GM23338 (cell line): ENCODE measurements around the gene MIEN1. TPM values are rescaled to one million over a fixed set of nuclear protein-coding genes. Genes with fewer than 3 reads are reported as not detected.

ENCODE experiments used
- ATAC-seq: fragments of 200-7000 bp; cut with Tn5 transposase; 3 replicates; pipeline ENCODE4 v1.9.1; 2020
- DNase-seq: peaks from one replicate; pipeline ENCODE4 v3.0.0-alpha.2; 2015; ENCODE audit warnings: low spot score
- H2AFZ ChIP-seq: fragments of 200-600 bp; sonication (generic); 2 replicates; pipeline ENCODE4 v1.8.0; 2016; ENCODE audit warnings: antibody characterized with exemption, mild to moderate bottlenecking, moderate library complexity
- H3F3A ChIP-seq: fragments of 200-600 bp; sonication (generic); replicated peaks from 2 replicates; pipeline ENCODE4 v1.8.0; 2017; ENCODE audit warnings: antibody characterized with exemption, mixed run types, low read depth
- H3K27ac ChIP-seq: fragments of 200-600 bp; sonication (generic); 2 replicates; pipeline ENCODE4 v1.6.1; 2016; ENCODE audit warnings: low read depth
- H3K27me3 ChIP-seq: fragments of 200-600 bp; sonication (generic); 2 replicates; pipeline ENCODE4 v1.8.0; 2016; ENCODE audit warnings: mild to moderate bottlenecking, mixed run types, moderate library complexity; ENCODE audit not compliant: insufficient read depth
- H3K36me3 ChIP-seq: fragments of 200-600 bp; sonication (generic); 2 replicates; pipeline ENCODE4 v1.8.0; 2016; ENCODE audit warnings: mild to moderate bottlenecking; ENCODE audit not compliant: insufficient read depth
- H3K4me1 ChIP-seq: fragments of 200-600 bp; sonication (generic); 2 replicates; pipeline ENCODE4 v1.8.0; 2016; ENCODE audit warnings: mild to moderate bottlenecking, moderate library complexity; ENCODE audit not compliant: insufficient read depth
- H3K4me2 ChIP-seq: fragments of 200-600 bp; sonication (generic); 2 replicates; pipeline ENCODE4 v1.7.1; 2017; ENCODE audit warnings: mixed run types
- H3K4me3 ChIP-seq: fragments of 200-600 bp; sonication (generic); 2 replicates; pipeline ENCODE4 v1.6.1; 2016; ENCODE audit warnings: mixed run types
- H3K79me2 ChIP-seq: fragments of 200-600 bp; sonication (generic); replicated peaks from 2 replicates; pipeline ENCODE4 v1.8.0; 2017; ENCODE audit warnings: mild to moderate bottlenecking; ENCODE audit not compliant: insufficient read depth
- H3K9me2 ChIP-seq: fragments of 200-600 bp; sonication (generic); 2 replicates; pipeline ENCODE4 v1.8.0; 2017; ENCODE audit not compliant: insufficient read depth
- H4K20me1 ChIP-seq: fragments of 200-600 bp; sonication (generic); replicated peaks from 2 replicates; pipeline ENCODE4 v1.8.0; 2017; ENCODE audit warnings: mild to moderate bottlenecking; ENCODE audit not compliant: insufficient read depth
- H3K27ac Mint-ChIP-seq: 2 replicates; pipeline ENCODE4 v1.8.0; 2020; ENCODE audit warnings: inconsistent platforms, mild to moderate bottlenecking, moderate library complexity, mixed read lengths
- H3K27me3 Mint-ChIP-seq: 3 replicates; pipeline ENCODE4 v1.8.0; 2022; ENCODE audit warnings: low read depth, mild to moderate bottlenecking, moderate library complexity, mixed read lengths, inconsistent platforms; ENCODE audit not compliant: insufficient read depth, poor library complexity
- H3K36me3 Mint-ChIP-seq: 3 replicates; pipeline ENCODE4 v1.8.0; 2021; ENCODE audit warnings: low read depth, mild to moderate bottlenecking, inconsistent platforms, moderate library complexity, mixed read lengths
- H3K4me1 Mint-ChIP-seq: 3 replicates; pipeline ENCODE4 v1.8.0; 2020; ENCODE audit warnings: mild to moderate bottlenecking, inconsistent platforms, mixed read lengths
- H3K4me3 Mint-ChIP-seq: 3 replicates; pipeline ENCODE4 v1.8.0; 2021; ENCODE audit warnings: moderate library complexity, mild to moderate bottlenecking, inconsistent platforms, mixed read lengths
- H3K9me3 Mint-ChIP-seq: 3 replicates; pipeline ENCODE4 v1.8.0; 2020; ENCODE audit warnings: moderate library complexity, mild to moderate bottlenecking, inconsistent platforms, mixed read lengths
- CREB1 ChIP-seq: fragments of 250-450 bp; sonication (Bioruptor Pico); IDR thresholded peaks from 2 replicates; pipeline ENCODE4 v1.5.0; 2020; ENCODE audit warnings: low read depth, mild to moderate bottlenecking, moderate library complexity
- ETS1 ChIP-seq: IDR thresholded peaks from 2 replicates; pipeline ENCODE4 v1.6.1; 2016; ENCODE audit warnings: antibody characterized with exemption
- EZH2 ChIP-seq: fragments of 200-600 bp; sonication (generic); IDR thresholded peaks from one replicate; pipeline ENCODE4 v1.8.0; 2017; ENCODE audit warnings: antibody characterized with exemption, mild to moderate bottlenecking, low read depth; ENCODE audit not compliant: unreplicated experiment
- EZH2phosphoT487 ChIP-seq: fragments of 200-600 bp; sonication (generic); IDR thresholded peaks from one replicate; pipeline ENCODE4 v1.8.1; 2018; ENCODE audit warnings: antibody characterized with exemption; ENCODE audit not compliant: unreplicated experiment
- JUNB ChIP-seq: IDR thresholded peaks from one replicate; pipeline ENCODE4 v1.6.1; 2016; ENCODE audit warnings: antibody characterized with exemption; ENCODE audit not compliant: unreplicated experiment
- NANOG ChIP-seq: IDR thresholded peaks from 2 replicates; pipeline ENCODE4 v1.6.1; 2016; ENCODE audit warnings: antibody characterized with exemption, borderline replicate concordance
- POLR2AphosphoS5 ChIP-seq: IDR thresholded peaks from 2 replicates; pipeline ENCODE4 v1.6.1; 2016; ENCODE audit warnings: antibody characterized with exemption, low read depth
- REST ChIP-seq: IDR thresholded peaks from one replicate; pipeline ENCODE4 v1.6.1; 2018; ENCODE audit warnings: antibody characterized with exemption; ENCODE audit not compliant: unreplicated experiment
- STAT1 ChIP-seq: IDR thresholded peaks from one replicate; pipeline ENCODE4 v1.6.1; 2016; ENCODE audit warnings: antibody characterized with exemption; ENCODE audit not compliant: unreplicated experiment
- ZNF114 ChIP-seq: fragments of 250-450 bp; sonication (Bioruptor Pico); IDR thresholded peaks from 2 replicates; pipeline ENCODE4 v1.5.0; 2020; ENCODE audit warnings: mild to moderate bottlenecking, moderate library complexity
- ZNF331 ChIP-seq: fragments of 250-450 bp; sonication (Bioruptor Pico); IDR thresholded peaks from 2 replicates; pipeline ENCODE4 v1.5.0; 2020; ENCODE audit warnings: low read depth, mild to moderate bottlenecking, moderate library complexity
- polyA plus RNA-seq: library from polyadenylated mRNA; unstranded; fragments of >200 nt; fragmentation: Nextera tagmentation; extraction: Ambion mirVana; gene quantifications from 2 replicates; pipeline ENCODE4 v1.2.1, GENCODE V29; 2016
- total RNA-seq: library from RNA; depleted of rRNA; stranded (reverse); fragments of >200 nt; shearing (Covaris generic); gene quantifications from 2 replicates; pipeline ENCODE4 v1.2.3, GENCODE V29; 2014
- TF ChIP-seq, protein P1 (sequence below), 2 experiments: fragments of 200-600 bp in 1 of 2; sonication (generic) in 1 of 2; conservative IDR thresholded peaks; 2 replicates each; pipeline versions ENCODE4 v1.5.1 to v1.6.1; 2016 to 2017; ENCODE audit warnings: antibody characterized with exemption in 2 of 2, low read depth in 2 of 2, mild to moderate bottlenecking in 2 of 2, moderate library complexity in 1 of 2
- TF ChIP-seq, protein P2 (sequence below): fragments of 250-450 bp; sonication (Bioruptor Pico); IDR thresholded peaks from 2 replicates; pipeline ENCODE4 v1.5.0; 2020; ENCODE audit warnings: mild to moderate bottlenecking, moderate library complexity

MIEN1 gene
- total and polyA plus RNA-seq, 2 experiments from 2014 or later: 37.1 to 91.8 TPM

- no peaks in the 10 kb centered on the region for H3K9me2 ChIP-seq
- ATAC-seq: peak; percentile 12
- no peaks in the 10 kb centered on the region for H3K36me3 ChIP-seq
- H3K79me2 ChIP-seq: peaks cover 18% of the 10 kb centered on the region
- H4K20me1 ChIP-seq: no peaks in the 10 kb centered on the region
- peaks cover 33% of the 10 kb centered on the region for H3K4me1 ChIP-seq
- no peak for TF ChIP-seq STAT1
- TF ChIP-seq CREB1 (CRISPR knock-in tag): no peak
- no peak for TF ChIP-seq EZH2
- TF ChIP-seq, protein P1, sequence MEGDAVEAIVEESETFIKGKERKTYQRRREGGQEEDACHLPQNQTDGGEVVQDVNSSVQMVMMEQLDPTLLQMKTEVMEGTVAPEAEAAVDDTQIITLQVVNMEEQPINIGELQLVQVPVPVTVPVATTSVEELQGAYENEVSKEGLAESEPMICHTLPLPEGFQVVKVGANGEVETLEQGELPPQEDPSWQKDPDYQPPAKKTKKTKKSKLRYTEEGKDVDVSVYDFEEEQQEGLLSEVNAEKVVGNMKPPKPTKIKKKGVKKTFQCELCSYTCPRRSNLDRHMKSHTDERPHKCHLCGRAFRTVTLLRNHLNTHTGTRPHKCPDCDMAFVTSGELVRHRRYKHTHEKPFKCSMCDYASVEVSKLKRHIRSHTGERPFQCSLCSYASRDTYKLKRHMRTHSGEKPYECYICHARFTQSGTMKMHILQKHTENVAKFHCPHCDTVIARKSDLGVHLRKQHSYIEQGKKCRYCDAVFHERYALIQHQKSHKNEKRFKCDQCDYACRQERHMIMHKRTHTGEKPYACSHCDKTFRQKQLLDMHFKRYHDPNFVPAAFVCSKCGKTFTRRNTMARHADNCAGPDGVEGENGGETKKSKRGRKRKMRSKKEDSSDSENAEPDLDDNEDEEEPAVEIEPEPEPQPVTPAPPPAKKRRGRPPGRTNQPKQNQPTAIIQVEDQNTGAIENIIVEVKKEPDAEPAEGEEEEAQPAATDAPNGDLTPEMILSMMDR (conservative IDR thresholded peaks at IDR 0.05; ENCODE audit: low read depth in 2 of 2): no peak
- no peak for TF ChIP-seq EZH2phosphoT487
- TF ChIP-seq JUNB: no peak
- TF ChIP-seq ETS1: no peak
- TF ChIP-seq POLR2AphosphoS5: no peak
- no peak for TF ChIP-seq NANOG
- TF ChIP-seq, protein P2, sequence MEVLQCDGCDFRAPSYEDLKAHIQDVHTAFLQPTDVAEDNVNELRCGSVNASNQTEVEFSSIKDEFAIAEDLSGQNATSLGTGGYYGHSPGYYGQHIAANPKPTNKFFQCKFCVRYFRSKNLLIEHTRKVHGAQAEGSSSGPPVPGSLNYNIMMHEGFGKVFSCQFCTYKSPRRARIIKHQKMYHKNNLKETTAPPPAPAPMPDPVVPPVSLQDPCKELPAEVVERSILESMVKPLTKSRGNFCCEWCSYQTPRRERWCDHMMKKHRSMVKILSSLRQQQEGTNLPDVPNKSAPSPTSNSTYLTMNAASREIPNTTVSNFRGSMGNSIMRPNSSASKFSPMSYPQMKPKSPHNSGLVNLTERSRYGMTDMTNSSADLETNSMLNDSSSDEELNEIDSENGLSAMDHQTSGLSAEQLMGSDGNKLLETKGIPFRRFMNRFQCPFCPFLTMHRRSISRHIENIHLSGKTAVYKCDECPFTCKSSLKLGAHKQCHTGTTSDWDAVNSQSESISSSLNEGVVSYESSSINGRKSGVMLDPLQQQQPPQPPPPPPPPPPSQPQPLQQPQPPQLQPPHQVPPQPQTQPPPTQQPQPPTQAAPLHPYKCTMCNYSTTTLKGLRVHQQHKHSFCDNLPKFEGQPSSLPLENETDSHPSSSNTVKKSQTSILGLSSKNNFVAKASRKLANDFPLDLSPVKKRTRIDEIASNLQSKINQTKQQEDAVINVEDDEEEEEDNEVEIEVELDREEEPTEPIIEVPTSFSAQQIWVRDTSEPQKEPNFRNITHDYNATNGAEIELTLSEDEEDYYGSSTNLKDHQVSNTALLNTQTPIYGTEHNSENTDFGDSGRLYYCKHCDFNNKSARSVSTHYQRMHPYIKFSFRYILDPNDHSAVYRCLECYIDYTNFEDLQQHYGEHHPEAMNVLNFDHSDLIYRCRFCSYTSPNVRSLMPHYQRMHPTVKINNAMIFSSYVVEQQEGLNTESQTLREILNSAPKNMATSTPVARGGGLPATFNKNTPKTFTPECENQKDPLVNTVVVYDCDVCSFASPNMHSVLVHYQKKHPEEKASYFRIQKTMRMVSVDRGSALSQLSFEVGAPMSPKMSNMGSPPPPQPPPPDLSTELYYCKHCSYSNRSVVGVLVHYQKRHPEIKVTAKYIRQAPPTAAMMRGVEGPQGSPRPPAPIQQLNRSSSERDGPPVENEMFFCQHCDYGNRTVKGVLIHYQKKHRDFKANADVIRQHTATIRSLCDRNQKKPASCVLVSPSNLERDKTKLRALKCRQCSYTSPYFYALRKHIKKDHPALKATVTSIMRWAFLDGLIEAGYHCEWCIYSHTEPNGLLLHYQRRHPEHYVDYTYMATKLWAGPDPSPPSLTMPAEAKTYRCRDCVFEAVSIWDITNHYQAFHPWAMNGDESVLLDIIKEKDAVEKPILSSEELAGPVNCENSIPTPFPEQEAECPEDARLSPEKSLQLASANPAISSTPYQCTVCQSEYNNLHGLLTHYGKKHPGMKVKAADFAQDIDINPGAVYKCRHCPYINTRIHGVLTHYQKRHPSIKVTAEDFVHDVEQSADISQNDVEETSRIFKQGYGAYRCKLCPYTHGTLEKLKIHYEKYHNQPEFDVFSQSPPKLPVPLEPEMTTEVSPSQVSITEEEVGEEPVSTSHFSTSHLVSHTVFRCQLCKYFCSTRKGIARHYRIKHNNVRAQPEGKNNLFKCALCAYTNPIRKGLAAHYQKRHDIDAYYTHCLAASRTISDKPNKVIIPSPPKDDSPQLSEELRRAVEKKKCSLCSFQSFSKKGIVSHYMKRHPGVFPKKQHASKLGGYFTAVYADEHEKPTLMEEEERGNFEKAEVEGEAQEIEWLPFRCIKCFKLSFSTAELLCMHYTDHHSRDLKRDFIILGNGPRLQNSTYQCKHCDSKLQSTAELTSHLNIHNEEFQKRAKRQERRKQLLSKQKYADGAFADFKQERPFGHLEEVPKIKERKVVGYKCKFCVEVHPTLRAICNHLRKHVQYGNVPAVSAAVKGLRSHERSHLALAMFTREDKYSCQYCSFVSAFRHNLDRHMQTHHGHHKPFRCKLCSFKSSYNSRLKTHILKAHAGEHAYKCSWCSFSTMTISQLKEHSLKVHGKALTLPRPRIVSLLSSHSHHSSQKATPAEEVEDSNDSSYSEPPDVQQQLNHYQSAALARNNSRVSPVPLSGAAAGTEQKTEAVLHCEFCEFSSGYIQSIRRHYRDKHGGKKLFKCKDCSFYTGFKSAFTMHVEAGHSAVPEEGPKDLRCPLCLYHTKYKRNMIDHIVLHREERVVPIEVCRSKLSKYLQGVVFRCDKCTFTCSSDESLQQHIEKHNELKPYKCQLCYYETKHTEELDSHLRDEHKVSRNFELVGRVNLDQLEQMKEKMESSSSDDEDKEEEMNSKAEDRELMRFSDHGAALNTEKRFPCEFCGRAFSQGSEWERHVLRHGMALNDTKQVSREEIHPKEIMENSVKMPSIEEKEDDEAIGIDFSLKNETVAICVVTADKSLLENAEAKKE (CRISPR knock-in tag): no peak
- TF ChIP-seq ZNF114 (CRISPR knock-in tag): no peak
- no peak for TF ChIP-seq ZNF331 (CRISPR knock-in tag)
- TF ChIP-seq REST: no peak
- Mint-ChIP-seq H3K4me1 (peaks cover 41% of the 10 kb centered on the region), H3K4me3 (peak overlapping the region; percentile 88), H3K27me3 (peaks cover 20% of the 10 kb centered on the region), H3K36me3 (peaks cover 8% of the 10 kb centered on the region), H3K9me3 (no peaks in the 10 kb centered on the region; the same call in 2 of the 3 replicates), H3K27ac (peak overlapping the region; percentile 90)
- peak overlapping the region; percentile 100 for H3K4me2 ChIP-seq
- H3K27me3 ChIP-seq: no peaks in the 10 kb centered on the region
- peaks cover 22% of the 10 kb centered on the region for H3F3A ChIP-seq
- peak overlapping the region; percentile 98 for H3K4me3 ChIP-seq
- peak; percentile 79 for DNase-seq
- peak overlapping the region; percentile 96 for H3K27ac ChIP-seq
- peak overlapping the region; percentile 80; the same call in 1 of the 2 replicates for H2AFZ ChIP-seq
Observed at GRCh38 chr17:39738568-39738901, 8.2 kb upstream of the MIEN1 start.
